ENCODE results near the gene RNF10. TPM values are rescaled to one million over a fixed set of nuclear protein-coding genes. Genes with fewer than 3 reads are reported as not detected.
A peak's percentile ranks its signal among the peaks of the same experiment; 100 is the strongest.

Gene RNF10
- total and polyA plus RNA-seq, 9 of the 15 experiments (the other 6 are each of a cell fraction or from before 2014, with no cell fraction given) = 43.0 to 139 (median 80.1) TPM

DNA sequence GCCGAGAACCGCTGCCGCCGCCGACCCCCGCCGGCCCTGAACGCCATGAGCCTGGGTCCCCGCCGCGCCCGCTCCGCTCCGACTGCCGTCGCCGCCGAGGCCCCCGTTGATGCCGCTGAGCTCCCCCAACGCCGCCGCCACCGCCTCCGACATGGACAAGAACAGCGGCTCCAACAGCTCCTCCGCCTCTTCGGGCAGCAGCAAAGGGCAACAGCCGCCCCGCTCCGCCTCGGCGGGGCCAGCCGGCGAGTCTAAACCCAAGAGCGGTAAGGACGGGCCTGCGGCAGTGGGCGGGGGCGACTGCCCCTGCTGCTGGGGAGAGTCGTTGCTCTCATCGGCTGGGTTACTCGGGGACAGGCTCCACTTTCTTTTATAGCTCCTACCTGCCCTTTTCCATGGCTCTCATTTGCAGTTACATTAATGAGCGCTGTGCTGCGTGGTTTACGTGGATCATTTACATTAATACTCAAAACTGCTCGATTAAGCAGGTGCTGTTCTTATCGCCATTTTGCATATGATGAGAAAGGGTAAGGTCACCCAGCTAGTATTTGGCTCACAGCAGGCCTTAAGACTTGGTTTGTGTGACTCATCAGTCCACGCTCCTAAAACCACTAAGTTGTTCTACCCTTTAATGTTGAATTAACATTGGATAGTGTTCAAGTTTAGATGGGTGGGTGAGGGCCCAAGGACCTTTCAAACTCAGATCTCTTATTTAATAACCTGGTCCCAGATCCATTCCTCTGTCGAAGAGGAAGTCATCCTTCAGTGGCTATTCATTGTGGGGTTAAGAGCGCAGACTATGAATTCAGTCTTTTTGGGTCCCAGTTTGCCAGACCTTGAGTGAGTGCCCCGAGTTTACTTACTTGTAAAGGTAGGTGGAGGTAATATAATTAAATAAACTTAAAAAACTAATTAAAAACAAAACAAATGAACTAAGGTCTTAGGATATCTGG lies 823 bp downstream of the RNF10 start (continued):
- TF ChIP-seq, protein P1, sequence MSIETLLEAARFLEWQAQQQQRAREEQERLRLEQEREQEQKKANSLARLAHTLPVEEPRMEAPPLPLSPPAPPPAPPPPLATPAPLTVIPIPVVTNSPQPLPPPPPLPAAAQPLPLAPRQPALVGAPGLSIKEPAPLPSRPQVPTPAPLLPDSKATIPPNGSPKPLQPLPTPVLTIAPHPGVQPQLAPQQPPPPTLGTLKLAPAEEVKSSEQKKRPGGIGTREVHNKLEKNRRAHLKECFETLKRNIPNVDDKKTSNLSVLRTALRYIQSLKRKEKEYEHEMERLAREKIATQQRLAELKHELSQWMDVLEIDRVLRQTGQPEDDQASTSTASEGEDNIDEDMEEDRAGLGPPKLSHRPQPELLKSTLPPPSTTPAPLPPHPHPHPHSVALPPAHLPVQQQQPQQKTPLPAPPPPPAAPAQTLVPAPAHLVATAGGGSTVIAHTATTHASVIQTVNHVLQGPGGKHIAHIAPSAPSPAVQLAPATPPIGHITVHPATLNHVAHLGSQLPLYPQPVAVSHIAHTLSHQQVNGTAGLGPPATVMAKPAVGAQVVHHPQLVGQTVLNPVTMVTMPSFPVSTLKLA (conservative IDR thresholded peaks at IDR 0.05) = peak in 1 of 2 experiments; percentile 56; a peak in 2 of 4 replicates
- TF ChIP-seq SRSF7 (optimal IDR thresholded peaks at IDR 0.05; ENCODE audit: low read depth, low read length) = peak; percentile 48
- peak in 1 of 2 experiments; percentile 59; a peak in 1 of 4 replicates for TF ChIP-seq UBTF (IDR thresholded peaks at IDR 0.05; ENCODE audit: borderline replicate concordance in 1 of 2, low read depth in 2 of 2, low read length in 2 of 2)
- TF ChIP-seq, protein P2, sequence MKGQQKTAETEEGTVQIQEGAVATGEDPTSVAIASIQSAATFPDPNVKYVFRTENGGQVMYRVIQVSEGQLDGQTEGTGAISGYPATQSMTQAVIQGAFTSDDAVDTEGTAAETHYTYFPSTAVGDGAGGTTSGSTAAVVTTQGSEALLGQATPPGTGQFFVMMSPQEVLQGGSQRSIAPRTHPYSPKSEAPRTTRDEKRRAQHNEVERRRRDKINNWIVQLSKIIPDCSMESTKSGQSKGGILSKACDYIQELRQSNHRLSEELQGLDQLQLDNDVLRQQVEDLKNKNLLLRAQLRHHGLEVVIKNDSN (CRISPR knock-in tag; IDR thresholded peaks at IDR 0.05) = no peak
- TF ChIP-seq EGR1 (conservative IDR thresholded peaks at IDR 0.05) = peak; percentile 61
- TF ChIP-seq RBM22 (IDR thresholded peaks at IDR 0.05; ENCODE audit: low read depth, low read length, poor library complexity, severe bottlenecking) = peak; percentile 44
- no peak for TF ChIP-seq ELF4 (CRISPR knock-in tag; IDR thresholded peaks at IDR 0.05)
- TF ChIP-seq KDM5B (IDR thresholded peaks at IDR 0.05; ENCODE audit: insufficient replicate concordance, low read depth, low read length) = no peak
- no peak for TF ChIP-seq FOXA3 (CRISPR knock-in tag; conservative IDR thresholded peaks at IDR 0.05 in 1 of 2, IDR thresholded peaks at IDR 0.05 in 1 of 2)
- TF ChIP-seq CTCF (IDR thresholded peaks at IDR 0.05 in 2 of 3, conservative IDR thresholded peaks at IDR 0.05 in 1 of 3; ENCODE audit: insufficient read depth in 2 of 3, low read depth in 1 of 3, low read length in 3 of 3) = 0 out of 6 replicates have a peak, but pooled peaks of 1 of the 3 experiments have one; percentile 14
- TF ChIP-seq NR1H2 (CRISPR knock-in tag; IDR thresholded peaks at IDR 0.05) = no peak
- no peak for TF ChIP-seq PRPF4 (IDR thresholded peaks at IDR 0.05; ENCODE audit: insufficient read depth, low read depth, low read length, poor library complexity, severe bottlenecking)
- no peak for TF ChIP-seq POLR3G (IDR thresholded peaks at IDR 0.05; ENCODE audit: extremely low read depth, insufficient read length, insufficient replicate concordance)
- TF ChIP-seq MAX (CRISPR knock-in tag; IDR thresholded peaks at IDR 0.05) = peak; percentile 55; the same call in 1 of the 2 replicates
- TF ChIP-seq HES1 (IDR thresholded peaks at IDR 0.05; ENCODE audit: low read depth) = no peak
- TF ChIP-seq CHCHD3 (CRISPR knock-in tag; IDR thresholded peaks at IDR 0.05) = no peak
- TF ChIP-seq GATAD2A (IDR thresholded peaks at IDR 0.05) = peak; percentile 46; the same call in 1 of the 2 replicates
- TF ChIP-seq BCOR (IDR thresholded peaks at IDR 0.05) = no peak

Data from K562 (cell line).